AG04450 (cell line): Measurements from ENCODE around the gene KCNIP2. TPM values are rescaled to one million over a fixed set of nuclear protein-coding genes. Genes with fewer than 3 reads are reported as not detected.
A peak's percentile ranks its signal among the peaks of the same experiment; 100 is the strongest.

Experiments
- CTCF ChIA-PET: fragments of 300-600, 350-600 bp; formaldehyde crosslinking; extraction: SDS; loops from one replicate; lab custom pipeline; 2022; ENCODE audit warnings: antibody characterized with exemption, inconsistent platforms; lab: Charles Lee
- POLR2A ChIA-PET: fragments of 350-600 bp; formaldehyde crosslinking; extraction: SDS; loops from one replicate; lab custom pipeline; 2021; ENCODE audit warnings: antibody characterized with exemption, inconsistent platforms; lab: Yijun Ruan, JAX
- DNase-seq: peaks from one replicate; pipeline ENCODE4 v3.0.0-alpha.2; 2011; ENCODE audit warnings: low read depth, low spot score
- H3K27ac ChIP-seq: one replicate; pipeline ENCODE4 v1.5.1; 2012; ENCODE audit warnings: low read depth, low read length, control low read depth
- H3K27me3 ChIP-seq: one replicate; pipeline ENCODE4 v1.6.0; 2012; ENCODE audit warnings: low read length; ENCODE audit not compliant: control insufficient read depth, insufficient read depth
- H3K4me3 ChIP-seq: 2 replicates; pipeline ENCODE4 v1.5.1; 2011; ENCODE audit warnings: mild to moderate bottlenecking, low read depth, low read length, control low read depth
- H3K9me3 ChIP-seq: 2 replicates; pipeline ENCODE4 v1.5.1; 2012; ENCODE audit warnings: low read length; ENCODE audit not compliant: control insufficient read depth, insufficient read depth
- polyA plus RNA-seq: library from polyadenylated mRNA; depleted of rRNA; stranded (reverse); fragments of >200 nt; gene quantifications from 2 replicates; pipeline ENCODE4 v1.2.3, GENCODE V29; 2011
- TF ChIP-seq, protein P1 (sequence below): IDR thresholded peaks from 2 replicates; pipeline ENCODE4 v1.5.1; 2011; ENCODE audit warnings: low read depth, low read length, control low read depth, inconsistent platforms

The KCNIP2 gene
- polyA plus RNA-seq, 1 experiment: 0.40 TPM

DNA sequence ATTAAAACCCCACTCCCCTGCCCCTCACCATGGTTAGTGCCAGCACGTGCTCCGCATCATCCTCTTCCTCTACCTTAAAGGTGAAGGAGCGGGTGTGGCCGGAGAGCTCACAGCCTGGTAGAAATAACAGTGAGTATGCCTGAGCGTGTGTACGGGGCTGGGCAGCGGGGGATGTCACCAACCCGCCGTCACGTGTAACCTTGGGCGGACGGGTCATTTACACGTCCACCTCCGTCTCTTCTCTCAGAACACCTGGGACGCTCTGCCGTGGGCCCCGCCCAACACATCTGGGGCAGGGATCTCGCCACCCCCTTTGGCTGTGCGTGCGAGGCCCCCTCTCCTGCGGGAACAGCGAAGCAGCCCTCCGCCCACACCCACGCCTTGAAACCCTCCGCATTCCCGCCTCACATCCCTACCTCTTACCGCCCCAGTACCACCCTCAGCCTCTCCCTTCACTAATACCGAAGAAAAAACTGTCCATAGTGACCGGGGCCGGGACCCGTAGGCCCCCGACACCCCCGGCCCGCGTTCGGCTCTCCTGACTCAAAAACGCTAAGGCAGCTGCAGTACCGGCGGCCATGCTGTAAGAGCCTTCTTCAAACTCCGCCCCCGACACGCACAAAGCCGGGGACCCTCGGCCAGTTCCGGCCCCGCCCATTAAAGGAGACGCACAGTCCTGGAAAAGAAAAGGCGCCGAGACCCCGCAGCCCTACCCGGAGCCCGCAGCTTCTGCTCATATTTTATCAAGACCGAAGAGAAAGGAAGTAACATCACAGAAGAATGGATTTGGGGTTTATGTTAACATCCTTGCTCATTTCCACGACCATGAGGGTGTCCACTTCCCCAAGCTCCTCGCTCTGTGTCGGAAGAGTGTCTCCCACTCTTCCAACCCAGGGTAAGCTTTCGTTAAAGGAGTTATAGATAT, 60.5 kb downstream of the KCNIP2 start, which contains the start of gene NPM3:
Gene NPM3, minus strand, starts transcription at position 636 of the 925 bp plus-strand sequence. Its CDS starts 56 bp downstream, at position 580.
- H3K27me3 ChIP-seq: peaks cover 10% of the 10 kb centered on the region
- TF ChIP-seq, protein P1, sequence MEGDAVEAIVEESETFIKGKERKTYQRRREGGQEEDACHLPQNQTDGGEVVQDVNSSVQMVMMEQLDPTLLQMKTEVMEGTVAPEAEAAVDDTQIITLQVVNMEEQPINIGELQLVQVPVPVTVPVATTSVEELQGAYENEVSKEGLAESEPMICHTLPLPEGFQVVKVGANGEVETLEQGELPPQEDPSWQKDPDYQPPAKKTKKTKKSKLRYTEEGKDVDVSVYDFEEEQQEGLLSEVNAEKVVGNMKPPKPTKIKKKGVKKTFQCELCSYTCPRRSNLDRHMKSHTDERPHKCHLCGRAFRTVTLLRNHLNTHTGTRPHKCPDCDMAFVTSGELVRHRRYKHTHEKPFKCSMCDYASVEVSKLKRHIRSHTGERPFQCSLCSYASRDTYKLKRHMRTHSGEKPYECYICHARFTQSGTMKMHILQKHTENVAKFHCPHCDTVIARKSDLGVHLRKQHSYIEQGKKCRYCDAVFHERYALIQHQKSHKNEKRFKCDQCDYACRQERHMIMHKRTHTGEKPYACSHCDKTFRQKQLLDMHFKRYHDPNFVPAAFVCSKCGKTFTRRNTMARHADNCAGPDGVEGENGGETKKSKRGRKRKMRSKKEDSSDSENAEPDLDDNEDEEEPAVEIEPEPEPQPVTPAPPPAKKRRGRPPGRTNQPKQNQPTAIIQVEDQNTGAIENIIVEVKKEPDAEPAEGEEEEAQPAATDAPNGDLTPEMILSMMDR: no peak
- H3K27ac ChIP-seq: peak within 1 kb of the TSS; percentile 25
- ChIA-PET POLR2A (interaction anchor here (1.2 to 1.9 kb wide), 3 partner anchors 14 to 180 kb away, joined by 4 to 7 read pairs (median 6); partner anchors contain the start of gene OGA), CTCF (interaction anchor here (0.6 to 6.1 kb wide), 8 partner anchors 12 to 571 kb away, joined by 3 to 127 read pairs (median 11); no protein-coding TSS in a partner anchor)
- DNase-seq: peak; percentile 29
- no peaks in the 10 kb centered on the region; the same call in 1 of the 2 replicates for H3K9me3 ChIP-seq
- peak within 1 kb of the TSS; percentile 94 for H3K4me3 ChIP-seq

DNA sequence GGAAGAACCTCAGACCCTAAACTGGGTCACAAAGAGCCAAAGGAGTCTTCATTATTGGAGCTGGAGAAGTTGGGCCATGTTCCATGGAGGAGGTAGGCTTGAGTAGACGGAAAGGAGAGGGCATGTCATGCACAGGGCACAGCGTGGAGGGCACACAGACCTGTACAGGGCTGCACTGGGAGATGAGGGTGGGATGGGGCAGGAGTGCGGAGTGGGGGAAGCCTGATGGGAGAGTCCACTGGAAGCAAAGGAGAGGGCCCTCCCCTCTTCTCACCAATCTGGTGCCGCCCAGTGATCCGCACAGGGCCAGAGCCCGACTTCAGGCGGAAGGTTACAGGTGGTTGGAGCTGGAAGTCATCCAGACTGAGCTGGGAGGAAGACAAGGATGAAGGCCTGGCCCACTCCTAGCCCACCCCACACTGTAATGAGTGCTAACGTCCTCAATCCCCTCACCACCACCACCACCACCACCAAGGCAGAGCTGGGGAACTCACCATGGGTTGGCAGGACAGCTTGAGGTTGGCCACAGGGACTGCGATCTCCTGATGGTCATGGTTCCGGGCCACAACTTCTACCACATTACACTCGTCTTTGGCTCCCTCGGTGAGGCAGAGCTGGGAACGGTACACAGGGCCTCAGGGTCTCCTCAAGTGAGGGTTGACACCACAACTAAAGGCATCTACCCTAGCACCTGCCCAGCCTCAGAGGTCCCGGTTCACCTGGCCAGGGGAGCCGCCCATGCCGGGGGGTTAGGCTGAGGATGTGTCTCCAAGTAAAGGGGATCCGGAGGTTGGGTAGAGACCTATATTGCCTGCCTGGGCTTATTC, 61.4 kb downstream of the KCNIP2 start:
- no peak for DNase-seq
- POLR2A ChIA-PET: interaction anchor here (1.9 kb wide), 1 partner anchor 180 kb away, joined by 6 read pairs; no protein-coding TSS in a partner anchor
- no peaks in the 10 kb centered on the region; the same call in 1 of the 2 replicates for H3K9me3 ChIP-seq
- H3K27me3 ChIP-seq: peaks cover 14% of the 10 kb centered on the region
- H3K27ac ChIP-seq: peak overlapping the region; percentile 21
- H3K4me3 ChIP-seq: peak overlapping the region; percentile 94
- CTCF ChIA-PET: interaction anchor here (0.8 to 6.1 kb wide), 25 partner anchors 8 to 621 kb away, joined by 3 to 127 read pairs (median 5); partner anchors contain the start of gene OGA
- TF ChIP-seq, protein P1: no peak

DNA sequence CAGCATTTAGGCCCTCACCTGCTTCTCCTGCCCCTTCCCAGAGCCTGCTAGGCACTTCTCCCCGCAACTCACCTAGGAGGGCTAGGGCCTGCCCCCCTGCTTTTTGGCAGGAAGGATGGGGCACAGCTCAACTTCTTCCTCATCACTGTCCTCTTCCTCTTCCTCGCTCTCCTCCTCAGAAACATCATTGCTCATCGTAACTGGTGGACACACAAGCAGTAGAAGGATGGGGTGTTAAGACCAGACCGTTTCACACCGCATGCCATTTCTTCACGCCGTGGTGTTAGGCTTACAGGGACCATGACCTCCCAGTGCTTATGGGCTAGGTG, 62.0 kb downstream of the KCNIP2 start:
- CTCF ChIA-PET: interaction anchor here (0.5 to 6.1 kb wide), 62 partner anchors 8 to 681 kb away, joined by 3 to 127 read pairs (median 4); partner anchors contain the start of gene OGA
- TF ChIP-seq, protein P1: no peak; the same call in 1 of the 2 replicates
- POLR2A ChIA-PET: interaction anchor here (0.6 to 1.9 kb wide), 2 partner anchors 178 to 179 kb away, joined by 3 to 6 read pairs; no protein-coding TSS in a partner anchor
- no peaks in the 10 kb centered on the region; the same call in 1 of the 2 replicates for H3K9me3 ChIP-seq
- DNase-seq: no peak
- H3K27me3 ChIP-seq: peaks cover 19% of the 10 kb centered on the region
- peak overlapping the region; percentile 20; the same call in 1 of the 2 replicates for H3K4me3 ChIP-seq
- H3K27ac ChIP-seq: no peak overlapping the region

DNA sequence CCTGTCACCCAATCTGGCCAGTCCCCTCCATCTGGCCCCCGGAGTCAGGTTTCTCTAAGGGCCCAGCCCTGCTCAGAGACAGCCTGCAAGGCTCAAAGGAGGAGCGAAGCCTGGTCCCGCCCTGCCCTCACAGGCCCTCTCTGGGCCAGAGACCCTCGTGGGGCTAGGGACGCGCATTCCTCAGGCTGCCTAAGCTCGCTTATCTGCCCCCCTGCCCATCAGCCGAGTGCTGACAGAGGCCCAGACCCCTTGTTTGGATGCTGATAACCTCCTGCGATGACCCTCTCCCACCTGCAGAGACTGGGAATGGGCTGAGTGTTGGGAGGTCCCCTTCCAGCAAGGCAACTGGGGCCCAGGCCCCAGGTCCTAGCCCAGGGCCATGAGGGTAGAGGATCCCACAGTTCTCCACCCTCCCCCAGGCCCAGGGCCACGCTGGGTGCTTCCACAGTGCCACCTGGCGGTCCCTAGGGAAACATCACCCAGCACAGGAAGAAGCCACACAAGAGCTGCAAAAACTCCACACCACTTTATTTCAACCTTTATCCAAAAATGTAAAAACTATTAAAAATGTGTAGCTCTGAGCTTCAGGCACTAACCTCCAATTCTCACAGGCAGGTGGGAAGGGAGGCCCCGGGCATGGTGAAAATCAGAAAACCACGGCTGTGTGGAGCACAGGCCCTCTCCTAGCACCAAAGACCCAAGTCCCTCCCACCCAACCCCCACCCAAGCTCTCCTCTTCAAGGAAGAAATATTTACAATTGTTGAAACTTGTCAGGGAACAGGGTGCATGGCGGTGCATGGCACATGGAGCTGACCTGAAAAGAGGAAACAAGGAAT, 62.6 kb downstream of the KCNIP2 start:
- CTCF ChIA-PET: interaction anchor here (0.5 to 6.1 kb wide), 67 partner anchors 9 to 773 kb away, joined by 3 to 127 read pairs (median 4); partner anchors contain the start of gene OGA
- TF ChIP-seq, protein P1: peak; percentile 92
- Histone ChIP-seq H3K27ac (no peak overlapping the region), H3K27me3 (peaks cover 23% of the 10 kb centered on the region), H3K9me3 (no peaks in the 10 kb centered on the region; the same call in 1 of the 2 replicates), H3K4me3 (no peak overlapping the region)
- POLR2A ChIA-PET: interaction anchor here (0.6 to 1.9 kb wide), 2 partner anchors 177 to 178 kb away, joined by 3 to 6 read pairs; no protein-coding TSS in a partner anchor
- peak; percentile 30 for DNase-seq
